ENCODE results near the gene LONP1.

DNA sequence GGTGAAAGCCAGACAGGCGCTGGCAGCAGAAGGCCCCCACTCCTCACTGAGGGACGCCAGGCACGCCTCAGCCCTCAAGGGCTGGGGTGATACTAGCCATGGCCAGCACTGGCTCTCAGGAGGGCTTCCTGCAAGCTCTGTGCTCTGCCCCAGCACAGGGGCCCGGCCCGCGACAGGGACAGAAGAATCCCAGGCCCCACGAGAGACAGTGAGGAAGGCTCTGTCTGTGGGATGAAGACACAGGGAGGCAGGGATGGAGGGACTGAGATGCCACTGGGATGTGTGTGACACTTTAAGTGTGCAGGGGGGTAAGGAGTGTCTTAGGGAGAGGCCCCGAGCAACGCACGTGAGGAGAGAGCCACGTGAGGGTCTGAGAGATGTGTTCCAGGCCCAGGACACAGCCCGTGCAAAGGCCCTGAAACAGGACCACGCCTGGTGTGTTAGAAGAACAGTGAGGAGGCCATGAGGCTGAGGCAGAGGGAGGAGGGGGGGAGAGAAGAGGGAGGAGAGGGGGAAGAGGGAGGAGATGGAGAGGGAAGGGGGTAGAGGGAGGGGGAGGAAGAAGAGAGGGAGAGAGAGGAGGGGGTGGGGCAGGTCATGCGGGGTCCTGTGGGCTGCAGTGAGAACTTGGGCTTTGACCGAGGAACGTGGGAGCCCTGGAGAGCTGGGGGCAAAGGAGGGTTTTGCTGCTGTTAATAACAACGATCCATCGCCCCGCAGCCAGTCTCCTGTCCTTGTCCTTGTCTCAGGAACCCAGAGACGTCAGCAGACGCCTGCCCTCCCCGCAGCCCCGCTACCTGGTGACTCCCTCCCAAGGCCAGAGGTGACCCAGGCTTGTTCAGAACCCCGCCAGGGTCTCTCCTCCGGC is 22.7 kb downstream of the LONP1 start:
- TF ChIP-seq CTCF (IDR thresholded peaks at IDR 0.05) (no peak), HOXB5 (CRISPR knock-in tag; IDR thresholded peaks at IDR 0.05) (no peak), RFX5 (IDR thresholded peaks at IDR 0.05) (no peak), ESRRA (IDR thresholded peaks at IDR 0.05; ENCODE audit: borderline replicate concordance, low read length) (no peak)

Data from A549 (cell line).